ENCODE data around the gene TMEM139. TPM values are rescaled to one million over a fixed set of nuclear protein-coding genes. Genes with fewer than 3 reads are reported as not detected.

TMEM139 gene
- total RNA-seq, 4 donors from 2014 or later, result 7.8 to 12.8 (median 11.6) TPM

DNA sequence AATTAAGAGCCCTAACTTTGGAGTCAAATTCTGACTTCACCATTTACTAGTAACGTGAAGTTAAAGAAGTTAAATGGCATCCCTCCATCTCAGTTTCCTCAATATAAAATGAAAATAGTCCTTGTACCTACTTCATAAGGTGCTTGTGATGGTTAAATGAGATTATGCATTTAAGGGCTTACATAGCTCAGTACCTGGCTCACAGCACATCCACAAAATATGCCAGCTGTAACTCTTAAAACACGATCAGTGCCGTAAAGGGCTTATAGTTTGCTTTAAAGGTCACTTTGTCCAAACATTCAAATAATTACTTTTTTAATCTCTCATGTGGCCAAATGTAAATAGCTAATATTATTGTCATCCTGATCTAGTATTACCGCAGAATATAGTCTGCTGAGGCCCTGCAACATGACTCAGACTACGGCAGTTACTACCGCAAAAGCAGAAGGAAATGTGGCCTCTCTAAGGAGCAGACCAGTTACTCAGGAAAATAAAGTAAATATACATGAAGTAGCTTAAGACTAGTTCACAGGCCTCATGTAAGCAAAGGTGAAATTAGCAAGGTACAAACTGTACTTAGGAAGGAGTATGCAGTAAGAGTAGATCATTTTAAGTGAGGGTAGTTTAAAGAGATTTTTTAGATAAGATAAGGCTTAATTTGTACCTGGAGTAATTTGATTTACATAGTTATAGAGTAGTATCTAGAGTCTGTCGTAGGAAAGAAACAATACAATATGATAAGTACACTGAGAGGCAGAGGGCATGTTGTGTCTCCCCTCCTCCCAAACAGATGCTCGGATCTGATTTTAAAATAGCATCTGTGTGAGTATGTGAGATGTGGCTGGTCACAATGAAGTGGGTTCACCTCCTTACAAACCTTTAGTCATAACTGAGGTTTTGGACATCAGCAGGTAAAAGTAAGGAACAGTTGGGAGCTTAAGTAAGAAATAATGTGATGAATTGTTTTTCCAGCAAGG is 16.5 kb downstream of the TMEM139 start:
- DNase-seq (ENCODE audit: low spot score in 2 of 2), result no peak
- TF ChIP-seq POLR2A (IDR thresholded peaks at IDR 0.05), result no peak
- TF ChIP-seq, protein P1, sequence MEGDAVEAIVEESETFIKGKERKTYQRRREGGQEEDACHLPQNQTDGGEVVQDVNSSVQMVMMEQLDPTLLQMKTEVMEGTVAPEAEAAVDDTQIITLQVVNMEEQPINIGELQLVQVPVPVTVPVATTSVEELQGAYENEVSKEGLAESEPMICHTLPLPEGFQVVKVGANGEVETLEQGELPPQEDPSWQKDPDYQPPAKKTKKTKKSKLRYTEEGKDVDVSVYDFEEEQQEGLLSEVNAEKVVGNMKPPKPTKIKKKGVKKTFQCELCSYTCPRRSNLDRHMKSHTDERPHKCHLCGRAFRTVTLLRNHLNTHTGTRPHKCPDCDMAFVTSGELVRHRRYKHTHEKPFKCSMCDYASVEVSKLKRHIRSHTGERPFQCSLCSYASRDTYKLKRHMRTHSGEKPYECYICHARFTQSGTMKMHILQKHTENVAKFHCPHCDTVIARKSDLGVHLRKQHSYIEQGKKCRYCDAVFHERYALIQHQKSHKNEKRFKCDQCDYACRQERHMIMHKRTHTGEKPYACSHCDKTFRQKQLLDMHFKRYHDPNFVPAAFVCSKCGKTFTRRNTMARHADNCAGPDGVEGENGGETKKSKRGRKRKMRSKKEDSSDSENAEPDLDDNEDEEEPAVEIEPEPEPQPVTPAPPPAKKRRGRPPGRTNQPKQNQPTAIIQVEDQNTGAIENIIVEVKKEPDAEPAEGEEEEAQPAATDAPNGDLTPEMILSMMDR (IDR thresholded peaks at IDR 0.05), result no peak
- WGBS, 2 donors, result 84 to 90% methylated on average over 8 of the region's 8 CpGs
- intact Hi-C loops (cut with DNase I; ENCODE audit: low total_unique reads), result loop anchor here (5.0 kb wide), 1 partner anchor 64 kb away; no protein-coding TSS in a partner anchor
- H3K4me3 ChIP-seq (ENCODE audit: low read depth, poor library complexity, severe bottlenecking), result no peak overlapping the region

DNA sequence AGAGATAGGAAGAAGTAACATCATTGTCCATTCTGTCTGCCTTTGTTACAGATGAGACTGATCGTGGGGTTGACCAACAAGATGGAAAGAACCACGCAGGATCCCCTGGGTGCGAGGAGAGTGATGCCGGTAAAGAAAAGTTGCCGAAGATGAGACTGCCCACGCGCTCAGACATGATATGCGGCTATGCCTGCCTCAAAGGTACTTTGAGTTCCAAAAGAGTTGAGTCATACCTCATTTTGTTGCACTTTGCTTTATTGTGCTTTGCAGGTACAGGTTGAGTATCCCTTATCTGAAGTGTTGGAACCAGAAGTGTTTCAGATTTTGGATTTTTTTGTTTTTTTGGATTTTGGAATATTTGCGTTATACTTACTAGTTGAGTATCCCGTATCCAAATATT is 19.0 kb downstream of the TMEM139 start:
- TF ChIP-seq POLR2A (IDR thresholded peaks at IDR 0.05), result no peak
- TF ChIP-seq, protein P1 (IDR thresholded peaks at IDR 0.05), result no peak
- intact Hi-C loops (cut with DNase I; ENCODE audit: low total_unique reads), result loop anchor here (5.0 kb wide), 1 partner anchor 66 kb away; no protein-coding TSS in a partner anchor
- H3K4me3 ChIP-seq (ENCODE audit: low read depth, poor library complexity, severe bottlenecking), result no peak overlapping the region
- 77 to 92% methylated on average over 10 of the region's 10 CpGs for WGBS, 2 donors
- DNase-seq (ENCODE audit: low spot score in 2 of 2), result no peak

DNA sequence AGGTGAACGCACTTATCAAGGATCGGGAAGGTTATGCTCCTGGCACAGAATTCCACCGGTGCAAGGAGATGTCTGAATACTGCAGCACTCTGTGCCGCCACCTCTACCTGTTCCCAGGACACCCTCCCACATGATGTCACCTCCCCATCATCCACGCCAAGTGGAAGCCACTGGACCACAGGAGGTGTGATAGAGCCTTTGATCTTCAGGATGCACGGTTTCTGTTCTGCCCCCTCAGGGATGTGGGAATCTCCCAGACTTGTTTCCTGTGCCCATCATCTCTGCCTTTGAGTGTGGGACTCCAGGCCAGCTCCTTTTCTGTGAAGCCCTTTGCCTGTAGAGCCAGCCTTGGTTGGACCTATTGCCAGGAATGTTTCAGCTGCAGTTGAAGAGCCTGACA is 20.2 kb downstream of the TMEM139 start:
- intact Hi-C loops (cut with DNase I; ENCODE audit: low total_unique reads), result loop anchor here (5.0 kb wide), 1 partner anchor 68 kb away; no protein-coding TSS in a partner anchor
- H3K4me3 ChIP-seq (ENCODE audit: low read depth, poor library complexity, severe bottlenecking), result no peak overlapping the region
- no peak for DNase-seq (ENCODE audit: low spot score in 2 of 2)
- 88 to 91% methylated on average over 6 of the region's 6 CpGs for WGBS, 2 donors
- no peak for TF ChIP-seq POLR2A (IDR thresholded peaks at IDR 0.05)
- TF ChIP-seq, protein P1 (IDR thresholded peaks at IDR 0.05), result no peak

DNA sequence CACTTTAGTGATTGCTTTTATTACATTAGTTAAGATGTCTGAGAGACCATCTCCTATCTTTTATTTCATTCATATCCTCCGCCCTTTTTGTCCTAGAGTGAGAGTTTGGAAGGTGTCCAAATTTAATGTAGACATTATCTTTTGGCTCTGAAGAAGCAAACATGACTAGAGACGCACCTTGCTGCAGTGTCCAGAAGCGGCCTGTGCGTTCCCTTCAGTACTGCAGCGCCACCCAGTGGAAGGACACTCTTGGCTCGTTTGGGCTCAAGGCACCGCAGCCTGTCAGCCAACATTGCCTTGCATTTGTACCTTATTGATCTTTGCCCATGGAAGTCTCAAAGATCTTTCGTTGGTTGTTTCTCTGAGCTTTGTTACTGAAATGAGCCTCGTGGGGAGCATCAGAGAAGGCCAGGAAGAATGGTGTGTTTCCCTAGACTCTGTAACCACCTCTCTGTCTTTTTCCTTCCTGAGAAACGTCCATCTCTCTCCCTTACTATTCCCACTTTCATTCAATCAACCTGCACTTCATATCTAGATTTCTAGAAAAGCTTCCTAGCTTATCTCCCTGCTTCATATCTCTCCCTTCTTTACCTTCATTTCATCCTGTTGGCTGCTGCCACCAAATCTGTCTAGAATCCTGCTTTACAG is 20.8 kb downstream of the TMEM139 start:
- DNase-seq (ENCODE audit: low spot score in 2 of 2), result peak in 1 of 2 donors; percentile 57
- TF ChIP-seq, protein P1 (IDR thresholded peaks at IDR 0.05), result no peak
- TF ChIP-seq POLR2A (IDR thresholded peaks at IDR 0.05), result no peak
- 58 to 60% methylated on average over 10 of the region's 10 CpGs for WGBS, 2 donors
- no peak overlapping the region for H3K4me3 ChIP-seq (ENCODE audit: low read depth, poor library complexity, severe bottlenecking)
- intact Hi-C loops (cut with DNase I; ENCODE audit: low total_unique reads), result no loop called here

DNA sequence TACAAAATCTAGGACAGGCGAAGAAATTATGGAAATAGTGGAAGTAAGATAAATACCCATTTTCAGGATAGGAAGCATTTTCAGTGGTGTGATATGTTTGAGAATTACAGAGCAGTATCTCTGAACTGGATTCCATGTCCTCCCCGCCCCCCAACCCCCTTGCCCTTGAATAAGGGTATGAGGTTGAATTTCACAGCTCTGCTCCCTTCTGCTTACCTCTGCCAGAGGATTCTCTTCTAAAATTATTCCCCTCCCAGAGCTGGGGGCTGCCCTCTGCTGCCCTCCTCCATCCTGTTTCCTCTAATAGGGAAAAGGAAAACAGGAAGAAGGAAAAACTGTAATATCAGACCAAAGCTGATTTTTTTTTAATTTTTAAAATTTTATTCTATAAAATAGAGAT is 23.9 kb downstream of the TMEM139 start:
- TF ChIP-seq, protein P1 (IDR thresholded peaks at IDR 0.05), result no peak
- TF ChIP-seq POLR2A (IDR thresholded peaks at IDR 0.05), result no peak
- WGBS, 2 donors, result 90 to 100% methylated on average over 2 of the region's 2 CpGs
- intact Hi-C loops (cut with DNase I; ENCODE audit: low total_unique reads), result no loop called here
- no peak overlapping the region for H3K4me3 ChIP-seq (ENCODE audit: low read depth, poor library complexity, severe bottlenecking)
- DNase-seq (ENCODE audit: low spot score in 2 of 2), result no peak

Measured in lower leg skin (tissue), 4 donors.